Osteocyte (in vitro differentiated cells): ENCODE data around the gene CACNA2D3. TPM values are rescaled to one million over a fixed set of nuclear protein-coding genes. Genes with fewer than 3 reads are reported as not detected.
A peak's percentile ranks its signal among the peaks of the same experiment; 100 is the strongest.

Source experiments
- DNase-seq: peaks from one replicate; pipeline ENCODE4 v3.0.0; 2021; ENCODE audit warnings: mixed read lengths; ENCODE audit not compliant: unreplicated experiment; ENCODE audit errors: extremely low spot score
- H3K27ac Mint-ChIP-seq: one replicate; pipeline ENCODE4 v1.8.0; 2021; ENCODE audit warnings: mild to moderate bottlenecking, mixed read lengths; ENCODE audit not compliant: unreplicated experiment
- H3K27me3 Mint-ChIP-seq: one replicate; pipeline ENCODE4 v1.8.0; 2021; ENCODE audit warnings: mixed read lengths; ENCODE audit not compliant: unreplicated experiment
- H3K36me3 Mint-ChIP-seq: one replicate; pipeline ENCODE4 v1.8.0; 2021; ENCODE audit warnings: mixed read lengths; ENCODE audit not compliant: unreplicated experiment
- H3K4me1 Mint-ChIP-seq: one replicate; pipeline ENCODE4 v1.8.0; 2021; ENCODE audit warnings: mixed read lengths; ENCODE audit not compliant: unreplicated experiment
- H3K4me3 Mint-ChIP-seq: one replicate; pipeline ENCODE4 v1.8.0; 2021; ENCODE audit warnings: mild to moderate bottlenecking, moderate library complexity, mixed read lengths; ENCODE audit not compliant: unreplicated experiment
- H3K9me3 Mint-ChIP-seq: one replicate; pipeline ENCODE4 v1.8.0; 2021; ENCODE audit warnings: mixed read lengths; ENCODE audit not compliant: unreplicated experiment
- total RNA-seq: library from RNA; stranded (reverse); gene quantifications from 2 replicates; pipeline ENCODE4 v1.2.1, GENCODE V29; 2021
- TF ChIP-seq, protein P1 (sequence below): fragments of 200-600 bp; sonication (generic); IDR thresholded peaks from 2 replicates; pipeline ENCODE4 v1.5.0; 2021; ENCODE audit warnings: antibody characterized with exemption, mild to moderate bottlenecking, moderate library complexity

CACNA2D3 gene
- total RNA-seq, 1 donor from 2014 or later, result 0.46 TPM

DNA sequence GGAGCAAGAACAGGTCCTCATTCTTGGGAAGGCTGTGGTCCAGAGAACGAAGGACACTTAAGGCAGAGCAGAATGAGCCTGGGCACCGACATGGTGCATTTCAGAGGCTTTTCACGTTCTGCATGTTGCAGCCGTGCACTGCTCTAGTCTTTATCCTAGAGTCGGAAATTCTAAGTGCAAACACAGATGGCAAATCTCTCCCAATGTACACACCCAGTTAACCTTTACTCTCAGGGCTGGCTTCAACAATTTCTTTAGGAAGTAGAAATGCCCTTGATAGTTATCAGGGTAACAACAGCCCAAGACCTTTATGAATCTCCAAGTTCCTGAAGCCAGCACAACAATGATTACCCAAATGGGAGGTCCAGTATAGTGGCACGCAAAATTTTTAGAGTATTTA, 844.6 kb downstream of the CACNA2D3 start:
- Mint-ChIP-seq H3K9me3 (no peaks in the 10 kb centered on the region), H3K27me3 (no peaks in the 10 kb centered on the region), H3K4me1 (peaks cover 62% of the 10 kb centered on the region), H3K4me3 (no peak overlapping the region), H3K27ac (no peak overlapping the region), H3K36me3 (no peaks in the 10 kb centered on the region)
- no peak for DNase-seq
- TF ChIP-seq, protein P1, sequence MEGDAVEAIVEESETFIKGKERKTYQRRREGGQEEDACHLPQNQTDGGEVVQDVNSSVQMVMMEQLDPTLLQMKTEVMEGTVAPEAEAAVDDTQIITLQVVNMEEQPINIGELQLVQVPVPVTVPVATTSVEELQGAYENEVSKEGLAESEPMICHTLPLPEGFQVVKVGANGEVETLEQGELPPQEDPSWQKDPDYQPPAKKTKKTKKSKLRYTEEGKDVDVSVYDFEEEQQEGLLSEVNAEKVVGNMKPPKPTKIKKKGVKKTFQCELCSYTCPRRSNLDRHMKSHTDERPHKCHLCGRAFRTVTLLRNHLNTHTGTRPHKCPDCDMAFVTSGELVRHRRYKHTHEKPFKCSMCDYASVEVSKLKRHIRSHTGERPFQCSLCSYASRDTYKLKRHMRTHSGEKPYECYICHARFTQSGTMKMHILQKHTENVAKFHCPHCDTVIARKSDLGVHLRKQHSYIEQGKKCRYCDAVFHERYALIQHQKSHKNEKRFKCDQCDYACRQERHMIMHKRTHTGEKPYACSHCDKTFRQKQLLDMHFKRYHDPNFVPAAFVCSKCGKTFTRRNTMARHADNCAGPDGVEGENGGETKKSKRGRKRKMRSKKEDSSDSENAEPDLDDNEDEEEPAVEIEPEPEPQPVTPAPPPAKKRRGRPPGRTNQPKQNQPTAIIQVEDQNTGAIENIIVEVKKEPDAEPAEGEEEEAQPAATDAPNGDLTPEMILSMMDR, result no peak

DNA sequence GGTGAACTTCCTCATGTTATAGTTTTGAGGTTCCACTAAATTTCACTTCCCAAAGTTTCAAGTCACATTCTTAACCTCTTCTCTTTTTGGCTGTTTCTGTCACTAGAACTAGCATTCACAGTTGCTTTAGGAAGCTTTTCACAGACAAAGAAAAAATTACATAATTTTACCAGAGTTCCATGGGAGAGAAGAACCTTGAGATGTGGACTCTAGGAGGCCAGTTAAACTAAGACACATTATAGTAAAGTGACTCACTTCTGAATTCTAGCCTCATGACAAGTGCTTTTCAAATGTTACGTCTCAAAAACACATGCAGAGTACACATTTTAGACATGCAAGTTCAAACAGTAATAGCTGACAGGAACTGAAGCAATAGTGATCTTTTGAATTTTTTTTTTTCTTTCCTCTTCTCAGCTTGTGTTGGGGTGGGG, 845.4 kb downstream of the CACNA2D3 start:
- TF ChIP-seq, protein P1, result no peak
- Mint-ChIP-seq H3K27me3 (no peaks in the 10 kb centered on the region), H3K4me1 (peaks cover 62% of the 10 kb centered on the region), H3K27ac (peak overlapping the region; percentile 43), H3K4me3 (no peak overlapping the region), H3K9me3 (no peaks in the 10 kb centered on the region), H3K36me3 (no peaks in the 10 kb centered on the region)
- DNase-seq, result no peak

DNA sequence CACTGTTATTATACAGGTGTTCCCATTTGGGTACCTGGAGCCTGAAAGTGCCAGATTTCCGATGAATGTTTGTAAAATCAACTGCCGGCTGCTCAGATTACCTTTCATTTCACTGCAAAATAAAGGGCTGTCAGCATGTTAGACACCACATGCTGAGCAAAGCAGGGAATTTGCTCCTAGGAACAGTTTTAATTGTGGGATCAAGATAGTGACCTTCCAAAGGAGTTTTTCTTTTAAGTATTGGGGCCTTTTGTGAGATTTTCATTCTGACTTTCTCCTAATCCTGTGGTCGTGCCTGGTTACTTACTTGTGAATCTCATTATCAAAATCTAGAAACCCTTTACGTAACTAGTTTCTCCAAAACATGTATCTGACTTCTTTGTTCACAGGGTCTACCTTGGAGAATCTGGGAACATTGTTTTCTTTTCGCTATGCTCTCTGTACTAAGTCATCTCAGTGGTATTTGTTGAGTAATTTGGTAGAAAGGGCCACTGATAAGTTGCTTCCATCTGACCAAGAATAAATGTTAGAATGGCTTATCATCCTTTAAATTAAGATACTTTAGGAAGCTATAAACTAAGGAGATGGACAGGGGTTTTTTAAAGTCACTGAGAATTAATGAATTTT, 846.3 kb downstream of the CACNA2D3 start:
- TF ChIP-seq, protein P1, result no peak
- Mint-ChIP-seq H3K4me1 (peaks cover 62% of the 10 kb centered on the region), H3K27ac (peak overlapping the region; percentile 61), H3K36me3 (no peaks in the 10 kb centered on the region), H3K27me3 (no peaks in the 10 kb centered on the region), H3K4me3 (no peak overlapping the region), H3K9me3 (no peaks in the 10 kb centered on the region)
- DNase-seq, result no peak

DNA sequence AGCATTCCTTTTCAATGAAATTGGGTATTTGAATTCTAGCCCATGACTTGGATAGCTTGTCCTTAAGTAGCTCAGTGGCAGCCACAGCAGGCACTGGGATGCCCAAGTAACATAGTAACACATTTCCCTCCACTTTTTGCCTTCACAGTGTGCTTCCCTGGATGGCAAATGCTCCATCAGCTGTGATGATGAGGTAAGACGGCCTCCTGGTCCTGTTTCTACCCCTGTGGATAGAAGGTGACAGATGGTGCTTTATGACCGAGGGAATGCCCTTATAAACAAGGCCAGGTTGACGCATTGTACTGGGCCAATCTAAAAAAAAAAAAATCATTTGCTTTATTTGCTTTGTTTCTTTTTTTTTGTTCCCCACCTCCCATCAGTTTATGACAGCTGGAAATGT, 847.3 kb downstream of the CACNA2D3 start:
- H3K4me3 Mint-ChIP-seq, result no peak overlapping the region
- H3K27ac Mint-ChIP-seq, result peak overlapping the region; percentile 40
- no peaks in the 10 kb centered on the region for H3K9me3 Mint-ChIP-seq
- DNase-seq, result no peak
- TF ChIP-seq, protein P1, result no peak
- no peaks in the 10 kb centered on the region for H3K27me3 Mint-ChIP-seq
- no peaks in the 10 kb centered on the region for H3K36me3 Mint-ChIP-seq
- H3K4me1 Mint-ChIP-seq, result peaks cover 55% of the 10 kb centered on the region

DNA sequence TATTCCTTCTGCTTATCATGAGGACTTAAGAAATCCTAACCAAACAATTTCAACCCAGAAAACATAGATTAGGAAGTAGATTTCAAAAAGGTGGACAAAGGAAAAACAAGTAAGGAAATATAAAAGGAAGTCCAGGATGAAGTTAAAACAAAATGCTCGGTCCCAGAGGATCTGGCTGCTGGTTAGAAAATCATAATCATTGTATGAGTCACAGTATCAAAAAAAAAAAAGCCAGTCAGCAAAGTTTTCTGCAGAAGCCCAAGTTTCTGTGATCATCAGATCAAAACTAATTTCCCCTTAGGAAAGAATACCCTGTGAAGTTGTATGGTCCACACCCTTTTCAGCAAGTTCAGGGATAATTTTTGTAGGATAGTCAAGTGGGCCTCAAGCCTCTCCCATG, 848.5 kb downstream of the CACNA2D3 start:
- Mint-ChIP-seq H3K4me3 (no peak overlapping the region), H3K9me3 (no peaks in the 10 kb centered on the region), H3K27me3 (no peaks in the 10 kb centered on the region), H3K4me1 (peaks cover 46% of the 10 kb centered on the region), H3K27ac (peak overlapping the region; percentile 64), H3K36me3 (no peaks in the 10 kb centered on the region)
- DNase-seq, result no peak
- TF ChIP-seq, protein P1, result no peak
